Esophagus squamous epithelium (tissue), 5 donors: Measurements from ENCODE around the gene CRYBA1. TPM values are rescaled to one million over a fixed set of nuclear protein-coding genes. Genes with fewer than 3 reads are reported as not detected.
"Not testable (repeated sequence)": the region's sequence is repeated elsewhere in the genome, so short reads cannot be mapped to it uniquely, and the experiment has no call there.

Experiments
- DNase-seq: peaks from one replicate; lab custom pipeline; 2025; lab: John Stamatoyannopoulos, UW
- H3K27ac ChIP-seq, 4 donors: fragments of 200-600 bp; sonication (generic); one replicate each; pipeline ENCODE4 v1.5.1; 2016 to 2019; ENCODE audit warnings: mild to moderate bottlenecking in 1 of 4
- H3K27me3 ChIP-seq, 4 donors: fragments of 200-600 bp; sonication (generic); 1 replicate in 3 of 4; 2 replicates in 1 of 4; pipeline versions ENCODE4 v1.5.1 to v1.6.0; 2017 to 2021; ENCODE audit warnings: antibody characterized with exemption in 1 of 4
- H3K36me3 ChIP-seq, 3 donors: fragments of 200-600 bp; sonication (generic); one replicate each; pipeline ENCODE4 v1.5.1; 2016 to 2019
- H3K4me1 ChIP-seq, 3 donors: fragments of 200-600 bp; sonication (generic); one replicate each; pipeline ENCODE4 v1.5.1; 2017 to 2019
- H3K4me3 ChIP-seq, 4 donors: fragments of 200-600 bp; sonication (generic); 1 replicate in 3 of 4; 2 replicates in 1 of 4; pipeline ENCODE4 v1.5.1; 2016 to 2019; ENCODE audit warnings: mild to moderate bottlenecking in 2 of 4, moderate library complexity in 1 of 4
- H3K9me3 ChIP-seq, 3 donors: fragments of 200-600 bp; sonication (generic); one replicate each; pipeline ENCODE4 v1.5.1; 2016 to 2019
- POLR2A ChIP-seq, 4 donors: fragments of 450-650 bp; IDR thresholded peaks; one replicate each; pipeline ENCODE4 v1.6.1; 2017; ENCODE audit warnings: antibody characterized with exemption in 4 of 4, mild to moderate bottlenecking in 4 of 4, moderate library complexity in 3 of 4
- WGBS, 2 donors: methylation state at CpG; one replicate each; pipeline ENCODE4 v1.1.5; 2018; 5-methylcytosine and 5-hydroxymethylcytosine counted together
- intact Hi-C: fragments of 100-400 bp; cut with DNase I; formaldehyde crosslinking; loops from one replicate; pipeline ENCODE4 v1.15.0; 2022
- total RNA-seq, 4 donors: library from RNA; depleted of rRNA; stranded (reverse); fragments of >200 nt; gene quantifications; one replicate each; pipeline ENCODE4 v1.1.0, GENCODE V29; 2016
- TF ChIP-seq, protein P1 (sequence below), 6 experiments: fragments of 450-650 bp in 4 of 6; fragments of 200-600 bp in 2 of 6; sonication (generic) in 2 of 6; IDR thresholded peaks; one replicate each; pipeline ENCODE4 v1.5.1; 2016 to 2019; ENCODE audit warnings: antibody characterized with exemption in 6 of 6, mild to moderate bottlenecking in 4 of 6, moderate library complexity in 4 of 6
- donor health status: DM: yes; HTN: yes; CAD: no.

The CRYBA1 gene, protein sequence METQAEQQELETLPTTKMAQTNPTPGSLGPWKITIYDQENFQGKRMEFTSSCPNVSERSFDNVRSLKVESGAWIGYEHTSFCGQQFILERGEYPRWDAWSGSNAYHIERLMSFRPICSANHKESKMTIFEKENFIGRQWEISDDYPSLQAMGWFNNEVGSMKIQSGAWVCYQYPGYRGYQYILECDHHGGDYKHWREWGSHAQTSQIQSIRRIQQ
- total RNA-seq: not detected

DNA sequence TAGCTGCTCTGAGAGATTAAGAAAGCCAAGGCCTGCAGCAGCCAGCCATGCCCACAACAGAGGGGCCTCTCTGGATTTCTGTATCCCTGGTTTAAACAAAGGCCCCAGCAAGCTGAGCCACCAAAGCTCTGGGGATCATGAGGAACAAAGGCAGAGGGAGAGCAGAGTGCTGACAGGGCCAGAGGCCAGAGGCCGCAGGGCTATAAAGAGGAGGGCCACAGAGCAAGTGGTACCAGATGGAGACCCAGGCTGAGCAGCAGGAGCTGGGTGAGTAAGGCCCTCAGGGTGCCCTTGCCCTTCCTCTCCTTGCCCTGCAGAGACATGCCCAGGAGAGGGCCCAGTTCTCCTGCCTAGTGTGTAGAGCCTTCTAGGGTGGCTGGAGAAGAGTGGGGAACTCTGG, at the start of gene CRYBA1:
TSS of gene CRYBA1 (plus strand) at position 232 of the 400 bp plus-strand sequence. CDS start at position 237, 5 bp downstream.
- Histone ChIP-seq H3K9me3 (no peaks in the 10 kb centered on the region), H3K36me3 (no peaks in the 10 kb centered on the region), H3K27me3 (no peaks in the 10 kb centered on the region), H3K27ac (no peak within 1 kb of the TSS), H3K4me3 (no peak within 1 kb of the TSS), H3K4me1 (peaks cover 0 to 4% (median 0%) of the 10 kb centered on the region in 3 donors)
- 53 to 85% methylated on average over 1 of the region's 1 CpG for WGBS, 2 donors
- intact Hi-C loops: no loop called here
- TF ChIP-seq POLR2A (IDR thresholded peaks at IDR 0.05): no peak
- TF ChIP-seq, protein P1, sequence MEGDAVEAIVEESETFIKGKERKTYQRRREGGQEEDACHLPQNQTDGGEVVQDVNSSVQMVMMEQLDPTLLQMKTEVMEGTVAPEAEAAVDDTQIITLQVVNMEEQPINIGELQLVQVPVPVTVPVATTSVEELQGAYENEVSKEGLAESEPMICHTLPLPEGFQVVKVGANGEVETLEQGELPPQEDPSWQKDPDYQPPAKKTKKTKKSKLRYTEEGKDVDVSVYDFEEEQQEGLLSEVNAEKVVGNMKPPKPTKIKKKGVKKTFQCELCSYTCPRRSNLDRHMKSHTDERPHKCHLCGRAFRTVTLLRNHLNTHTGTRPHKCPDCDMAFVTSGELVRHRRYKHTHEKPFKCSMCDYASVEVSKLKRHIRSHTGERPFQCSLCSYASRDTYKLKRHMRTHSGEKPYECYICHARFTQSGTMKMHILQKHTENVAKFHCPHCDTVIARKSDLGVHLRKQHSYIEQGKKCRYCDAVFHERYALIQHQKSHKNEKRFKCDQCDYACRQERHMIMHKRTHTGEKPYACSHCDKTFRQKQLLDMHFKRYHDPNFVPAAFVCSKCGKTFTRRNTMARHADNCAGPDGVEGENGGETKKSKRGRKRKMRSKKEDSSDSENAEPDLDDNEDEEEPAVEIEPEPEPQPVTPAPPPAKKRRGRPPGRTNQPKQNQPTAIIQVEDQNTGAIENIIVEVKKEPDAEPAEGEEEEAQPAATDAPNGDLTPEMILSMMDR (IDR thresholded peaks at IDR 0.05): no peak
- no peak for DNase-seq

DNA sequence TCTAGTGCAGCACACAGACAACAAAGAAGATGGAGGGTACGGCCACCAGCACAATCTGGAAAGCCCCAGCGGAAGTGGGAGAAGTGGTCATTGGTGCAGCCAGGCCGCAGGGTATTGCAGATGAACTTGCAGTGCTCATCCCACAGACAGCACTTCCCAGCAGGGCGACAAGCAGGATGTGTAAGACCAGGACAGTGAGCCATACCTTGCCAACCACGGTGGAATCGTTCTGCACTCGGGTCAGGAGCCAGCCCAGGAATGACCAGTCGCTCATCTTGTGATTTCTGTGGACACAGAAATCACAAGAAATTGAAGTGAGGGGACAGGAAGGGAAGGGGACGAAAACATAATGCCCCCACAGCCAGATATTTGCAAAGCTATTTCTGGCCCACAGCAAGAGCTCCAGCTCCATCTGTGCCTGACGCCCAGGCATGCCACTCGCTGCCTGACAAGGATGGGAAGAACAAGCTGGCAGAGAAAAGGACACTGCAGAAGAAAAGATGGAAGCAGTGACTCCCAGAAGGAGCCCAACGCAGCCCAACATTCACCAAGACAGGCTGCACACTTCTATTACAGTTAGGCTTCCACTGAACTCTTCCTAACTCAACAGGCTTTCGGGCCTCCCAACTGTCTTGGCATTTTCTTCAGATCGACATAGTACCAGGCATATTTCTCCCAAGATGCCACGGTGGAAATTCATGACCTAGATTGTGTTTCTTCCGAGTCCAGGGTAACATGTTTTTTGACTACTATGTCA, 49.0 kb upstream of the CRYBA1 start:
- DNase-seq: no peak
- Histone ChIP-seq H3K27me3 (peaks cover 0 to 7% (median 0%) of the 10 kb centered on the region in 4 donors), H3K9me3 (no peaks in the 10 kb centered on the region), H3K4me3 (no peak overlapping the region), H3K36me3 (no peaks in the 10 kb centered on the region), H3K27ac (no peak overlapping the region), H3K4me1 (no peaks in the 10 kb centered on the region)
- no peak for TF ChIP-seq POLR2A (IDR thresholded peaks at IDR 0.05)
- TF ChIP-seq, protein P1 (IDR thresholded peaks at IDR 0.05): no peak
- 82 to 87% methylated on average over 14 to 15 of the region's 16 CpGs for WGBS, 2 donors
- intact Hi-C loops: no loop called here

DNA sequence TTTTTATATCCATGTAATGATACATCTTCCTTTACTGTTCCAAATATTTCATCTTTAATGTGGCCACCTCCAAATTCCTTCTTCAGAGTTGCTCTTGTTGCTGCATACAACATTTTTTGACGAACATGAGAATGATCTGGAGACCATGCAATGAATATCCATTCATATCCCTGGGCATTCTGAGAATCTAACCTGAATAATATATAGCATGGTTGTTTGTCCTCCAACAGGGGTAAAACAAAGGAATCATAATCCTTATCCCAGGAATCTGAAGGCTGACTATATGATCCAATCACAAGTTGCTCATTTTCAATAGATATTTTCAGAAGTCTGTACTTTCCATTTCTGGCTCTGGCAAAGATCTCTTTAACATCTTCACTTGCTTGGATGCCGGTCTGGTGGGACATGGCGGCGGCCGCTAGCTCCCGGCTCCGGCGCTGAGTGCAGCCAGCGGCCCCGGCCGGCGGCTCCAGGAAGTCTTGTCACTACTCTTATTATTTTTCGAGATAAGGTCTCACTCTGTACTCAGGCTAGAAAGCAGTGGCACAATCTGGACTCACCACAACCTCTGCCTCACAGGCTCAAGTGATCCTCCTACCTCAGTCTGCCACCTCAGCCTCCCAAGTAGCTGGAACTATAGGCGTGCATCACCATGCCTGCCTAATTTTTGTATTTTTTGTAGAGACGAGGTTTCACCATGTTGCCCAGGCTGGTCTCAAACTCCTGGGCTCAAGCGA, 42.4 kb upstream of the CRYBA1 start:
- H3K36me3 ChIP-seq, DNase-seq, intact Hi-C loops, H3K27me3 ChIP-seq, H3K9me3 ChIP-seq, H3K4me3 ChIP-seq, H3K4me1 ChIP-seq, H3K27ac ChIP-seq: not testable (repeated sequence)
- WGBS, 2 donors: 80 to 89% methylated on average over 9 to 16 of the region's 16 CpGs

DNA sequence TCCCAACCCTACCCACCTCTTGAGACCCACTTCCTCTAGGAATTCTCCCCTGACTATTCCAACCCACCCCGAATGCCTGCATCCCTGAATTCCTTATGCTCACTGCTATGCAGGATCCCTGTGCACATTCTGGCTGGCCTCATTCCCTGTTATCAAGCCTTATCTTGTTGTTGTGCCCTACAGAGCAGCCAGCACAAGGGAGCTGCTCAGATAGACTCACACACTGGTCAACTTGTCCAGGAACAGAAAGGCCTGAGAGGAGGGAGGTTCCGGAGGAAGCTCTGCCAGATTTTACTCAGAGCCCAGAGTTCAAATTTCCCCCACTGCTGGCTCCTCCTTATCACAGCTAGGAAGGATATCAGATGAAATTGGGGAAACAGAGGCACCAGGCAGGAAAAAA, 41.6 kb upstream of the CRYBA1 start:
- H3K4me3 ChIP-seq: no peak overlapping the region
- no peak overlapping the region for H3K27ac ChIP-seq
- TF ChIP-seq POLR2A (IDR thresholded peaks at IDR 0.05): no peak
- TF ChIP-seq, protein P1 (IDR thresholded peaks at IDR 0.05): no peak
- DNase-seq: no peak
- no peaks in the 10 kb centered on the region for H3K27me3 ChIP-seq
- WGBS, 2 donors: 67 to 91% methylated on average over 1 to 2 of the region's 2 CpGs
- no peaks in the 10 kb centered on the region for H3K36me3 ChIP-seq
- no peaks in the 10 kb centered on the region for H3K4me1 ChIP-seq
- intact Hi-C loops: no loop called here
- H3K9me3 ChIP-seq: no peaks in the 10 kb centered on the region

DNA sequence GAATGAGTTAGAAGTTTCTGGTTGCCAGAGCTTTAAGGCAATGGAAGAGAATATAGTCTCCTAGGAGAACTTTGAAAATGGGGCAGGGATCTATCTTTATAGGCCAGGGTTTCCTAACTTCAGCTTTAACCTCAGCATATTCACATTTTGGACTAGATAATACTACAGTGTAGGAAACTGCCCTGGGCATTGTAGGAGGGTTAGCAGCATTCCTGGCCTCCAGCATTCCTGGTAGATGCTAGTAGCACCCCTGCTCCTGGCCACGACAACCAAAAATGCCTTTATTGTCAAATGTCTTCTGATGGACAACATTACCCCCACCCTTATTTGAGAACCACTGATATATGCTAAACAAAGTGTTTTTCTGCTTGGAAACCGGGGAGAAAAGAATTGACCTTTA, 38.7 kb upstream of the CRYBA1 start:
- Histone ChIP-seq H3K4me3 (no peak overlapping the region), H3K4me1 (peaks cover 0 to 3% (median 0%) of the 10 kb centered on the region in 3 donors), H3K27ac (no peak overlapping the region), H3K36me3 (no peaks in the 10 kb centered on the region), H3K9me3 (no peaks in the 10 kb centered on the region), H3K27me3 (no peaks in the 10 kb centered on the region)
- intact Hi-C loops: no loop called here
- 78 to 83% methylated on average over 2 of the region's 2 CpGs for WGBS, 2 donors
- no peak for DNase-seq
- TF ChIP-seq, protein P1 (IDR thresholded peaks at IDR 0.05): no peak
- no peak for TF ChIP-seq POLR2A (IDR thresholded peaks at IDR 0.05)
